NCI-H128 (cell line): ENCODE measurements around the gene G6PD.

Experiments
- DNase-seq: peaks from one replicate; lab custom pipeline; 2025; ENCODE audit not compliant: unreplicated experiment; lab: John Stamatoyannopoulos, UW

Gene G6PD

GRCh38 chrX:154488336-154489075 lies 58.1 kb downstream of the G6PD start:
- DNase-seq = no peak

DNA sequence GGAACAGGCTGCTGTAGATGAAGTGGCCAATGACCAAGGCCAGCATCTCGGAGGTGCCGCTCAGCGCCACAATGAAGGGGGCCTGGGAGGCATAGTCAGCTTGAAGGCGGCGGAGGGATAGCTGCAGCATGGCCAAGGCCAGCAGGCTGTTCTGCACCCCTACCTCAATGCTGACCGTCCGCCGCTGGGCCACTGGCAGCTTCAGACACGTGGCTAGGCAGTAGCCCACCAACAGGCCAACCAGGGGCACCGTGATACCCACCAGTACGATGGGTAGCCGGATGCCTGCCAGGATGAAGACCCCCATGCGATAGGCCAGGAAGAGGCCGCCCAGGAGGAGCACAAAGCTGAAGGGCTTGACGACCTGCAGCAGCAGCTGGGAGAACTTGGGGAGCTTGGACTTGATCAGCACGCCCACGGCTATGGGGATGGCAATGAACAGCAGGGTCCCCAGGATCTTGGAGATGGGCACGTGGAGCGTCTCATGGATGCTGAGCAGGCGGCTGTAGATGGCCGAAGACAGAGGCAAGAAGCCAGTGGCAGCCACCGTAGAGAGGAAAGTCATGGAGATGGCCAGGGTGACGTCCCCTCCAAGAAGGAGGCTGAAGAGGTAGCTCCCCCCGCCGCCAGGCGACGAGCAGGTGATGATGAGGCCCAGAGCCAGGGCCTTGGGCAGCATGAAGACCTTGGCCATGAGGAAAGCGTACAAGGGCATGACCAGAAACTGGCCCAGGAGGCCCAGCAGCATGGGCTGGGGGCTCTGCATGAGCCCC lies 58.9 kb downstream of the G6PD start:
- no peak for DNase-seq

- DNase-seq = no peak
These were observed 60.0 kb downstream of the G6PD start, which contains the start of gene UBL4A for GRCh38 chrX:154486396-154487207. UBL4A (minus strand) TSS chrX:154486615; CDS start chrX:154486584, 31 bp downstream.

DNA sequence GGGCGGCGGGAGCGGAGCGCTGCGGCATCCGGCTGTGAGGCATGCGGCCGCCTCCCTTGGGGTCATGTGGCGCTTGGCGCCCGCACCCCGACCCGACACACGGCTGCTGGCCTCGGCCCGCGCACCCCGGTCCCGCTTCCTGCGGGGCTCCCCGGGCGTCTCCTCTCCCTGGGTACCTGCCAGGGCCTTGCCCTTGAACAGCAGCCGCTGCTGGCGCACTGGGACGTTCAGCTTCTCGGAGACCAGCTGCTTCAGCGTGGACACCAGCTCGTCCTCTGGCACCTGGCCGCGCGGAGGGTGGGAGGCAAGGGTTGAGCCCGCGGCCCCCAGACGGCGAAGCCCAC lies 60.6 kb downstream of the G6PD start:
- no peak for DNase-seq

GRCh38 chrX:154485150-154486051 lies 61.2 kb downstream of the G6PD start:
- no peak for DNase-seq

- no peak for DNase-seq
These were observed 62.1 kb downstream of the G6PD start for GRCh38 chrX:154484255-154485149.

DNA sequence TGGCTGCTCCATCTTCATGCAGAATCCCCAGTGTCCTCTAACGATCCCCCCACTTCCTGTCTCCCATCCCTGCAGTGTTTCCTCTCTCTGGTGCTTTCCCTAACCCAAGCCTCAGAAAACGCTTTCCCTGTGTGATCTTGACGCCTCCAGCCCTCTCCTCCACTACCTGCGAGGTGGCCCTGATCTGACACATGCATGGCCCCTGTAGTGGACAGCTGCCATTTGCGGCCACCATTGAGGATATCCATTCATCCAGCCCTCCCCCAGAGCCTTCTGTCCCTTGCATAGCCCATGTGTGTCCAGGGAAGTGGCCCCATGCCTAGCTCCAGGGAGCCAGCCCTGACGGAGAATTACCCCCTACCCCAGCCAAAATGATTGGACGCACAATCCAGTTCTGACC lies 63.3 kb downstream of the G6PD start:
- no peak for DNase-seq

DNA sequence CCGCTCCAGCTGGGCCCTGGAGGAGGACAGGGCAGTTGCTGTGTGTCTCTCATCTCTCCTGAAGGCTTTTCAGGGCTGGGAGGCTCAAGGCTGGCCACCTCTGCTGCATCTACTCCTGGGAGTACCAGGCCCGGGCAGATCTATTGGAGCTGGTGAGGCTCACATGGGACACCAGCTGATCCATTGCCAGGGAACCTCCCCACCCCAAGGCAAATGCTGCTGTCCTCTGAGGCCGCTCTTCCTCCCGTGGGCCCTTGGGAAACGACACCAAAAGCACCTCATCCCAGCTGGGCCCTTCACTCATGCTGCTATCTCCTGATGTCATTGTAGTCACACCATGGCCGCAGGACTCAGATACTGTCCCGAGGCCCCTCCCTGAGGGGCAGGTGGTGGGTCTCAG lies 63.9 kb downstream of the G6PD start:
- DNase-seq = no peak

GRCh38 chrX:154481911-154482601 lies 64.6 kb downstream of the G6PD start:
- no peak for DNase-seq
